ENCODE data around the gene HSDL2.

The HSDL2 gene

GRCh38 chr9:112489039-112489546, 109.2 kb downstream of the HSDL2 start:
- DNase-seq (ENCODE audit: low read depth, low spot score): no peak
- ChIA-PET CTCF (interaction anchor here (1.1 kb wide), 1 partner anchor 19 kb away, joined by 3 read pairs; no protein-coding TSS in a partner anchor), POLR2A (no interaction called here)
- no peak for TF ChIP-seq CTCF (IDR thresholded peaks at IDR 0.05; ENCODE audit: insufficient read depth, low read length, missing control alignments)
- no peak overlapping the region for H3K4me3 ChIP-seq (ENCODE audit: low read depth, low read length)

- ChIA-PET CTCF (interaction anchor here (0.6 to 1.3 kb wide), 3 partner anchors 8 to 221 kb away, joined by 3 to 5 read pairs (median 3); no protein-coding TSS in a partner anchor), POLR2A (no interaction called here)
- DNase-seq (ENCODE audit: low read depth, low spot score): no peak
- TF ChIP-seq CTCF (IDR thresholded peaks at IDR 0.05; ENCODE audit: insufficient read depth, low read length, missing control alignments): no peak
- H3K4me3 ChIP-seq (ENCODE audit: low read depth, low read length): no peak overlapping the region
Measured at GRCh38 chr9:112489876-112490666, 110.2 kb downstream of the HSDL2 start.

GRCh38 chr9:112493393-112494137, 113.7 kb downstream of the HSDL2 start:
- DNase-seq (ENCODE audit: low read depth, low spot score): no peak
- no peak for TF ChIP-seq CTCF (IDR thresholded peaks at IDR 0.05; ENCODE audit: insufficient read depth, low read length, missing control alignments)
- no peak overlapping the region for H3K4me3 ChIP-seq (ENCODE audit: low read depth, low read length)
- ChIA-PET POLR2A (no interaction called here), CTCF (no interaction called here)

GRCh38 chr9:112494153-112494552, 114.2 kb downstream of the HSDL2 start:
- CTCF ChIA-PET: no interaction called here

GRCh38 chr9:112495614-112496013, 115.7 kb downstream of the HSDL2 start:
- H3K4me3 ChIP-seq (ENCODE audit: low read depth, low read length): no peak overlapping the region
- POLR2A ChIA-PET: no interaction called here
- DNase-seq (ENCODE audit: low read depth, low spot score): no peak
- CTCF ChIA-PET: no interaction called here
- no peak for TF ChIP-seq CTCF (IDR thresholded peaks at IDR 0.05; ENCODE audit: insufficient read depth, low read length, missing control alignments)

More at GRCh38 chr9:112494153-112494552, 114.2 kb downstream of the HSDL2 start:
- H3K4me3 ChIP-seq (ENCODE audit: low read depth, low read length): no peak overlapping the region
- POLR2A ChIA-PET: no interaction called here
- no peak for TF ChIP-seq CTCF (IDR thresholded peaks at IDR 0.05; ENCODE audit: insufficient read depth, low read length, missing control alignments)
- DNase-seq (ENCODE audit: low read depth, low spot score): no peak

- ChIA-PET POLR2A (no interaction called here), CTCF (no interaction called here)
Measured at GRCh38 chr9:112496074-112496722, 116.3 kb downstream of the HSDL2 start.

More at GRCh38 chr9:112496074-112496722, 116.3 kb downstream of the HSDL2 start:
- no peak overlapping the region for H3K4me3 ChIP-seq (ENCODE audit: low read depth, low read length)
- no peak for TF ChIP-seq CTCF (IDR thresholded peaks at IDR 0.05; ENCODE audit: insufficient read depth, low read length, missing control alignments)
- DNase-seq (ENCODE audit: low read depth, low spot score): no peak
